B cell (primary cell): ENCODE data around the gene DPYSL3. TPM values are rescaled to one million over a fixed set of nuclear protein-coding genes. Genes with fewer than 3 reads are reported as not detected.

Source experiments
- ATAC-seq: fragments of 200-7000 bp; cut with Tn5 transposase; one replicate; pipeline ENCODE4 v1.10.0; 2021; ENCODE audit warnings: low read depth, mild to moderate bottlenecking, moderate number of reproducible peaks, moderate library complexity
- CTCF ChIA-PET: fragments of 350-600 bp; sonication (Branson Sonifier 250); formaldehyde crosslinking; loops from one replicate; lab custom pipeline; 2021; ENCODE audit warnings: antibody characterized with exemption, inconsistent platforms; lab: Charles Lee
- POLR2A ChIA-PET: fragments of 350-600 bp; sonication (Branson Sonifier 250); formaldehyde crosslinking; loops from one replicate; lab custom pipeline; 2021; ENCODE audit warnings: antibody characterized with exemption; lab: Charles Lee
- DNase-seq: peaks from one replicate; pipeline ENCODE4 v3.0.0; 2013
- H2AFZ ChIP-seq: 2 replicates; pipeline ENCODE4 v1.6.1; 2012; ENCODE audit warnings: mild to moderate bottlenecking, low read depth, low read length; ENCODE audit not compliant: insufficient read depth, poor library complexity, severe bottlenecking
- H3K27ac ChIP-seq, 2 donors: 1 replicate in 1 of 2; 2 replicates in 1 of 2; pipeline ENCODE4 v1.5.1; 2012 to 2013; ENCODE audit warnings: low read length in 2 of 2, mild to moderate bottlenecking in 2 of 2, moderate library complexity in 1 of 2
- H3K27me3 ChIP-seq, 4 experiments: fragments of 200-600 bp in 1 of 4; sonication (generic) in 1 of 4; replicated peaks in 1 of 4; 1 replicate in 2 of 4; 2 replicates in 2 of 4; pipeline versions ENCODE4 v1.6.1 to v1.7.0; 2013 to 2016; ENCODE audit warnings: low read length in 3 of 4, mild to moderate bottlenecking in 2 of 4, mixed read lengths in 1 of 4, moderate library complexity in 1 of 4; ENCODE audit not compliant: insufficient read depth in 4 of 4, control insufficient read depth in 3 of 4; ENCODE audit errors: control extremely low read depth in 1 of 4
- H3K36me3 ChIP-seq, 2 experiments: replicated peaks in 1 of 2; 1 replicate in 1 of 2; 2 replicates in 1 of 2; pipeline versions ENCODE4 v1.6.1 to v1.7.1; 2013; ENCODE audit warnings: low read length in 1 of 2; ENCODE audit not compliant: insufficient read depth in 2 of 2, control insufficient read depth in 1 of 2; ENCODE audit errors: control extremely low read depth in 1 of 2, extremely low read depth in 1 of 2
- H3K4me1 ChIP-seq, 2 donors: fragments of 200-600 bp in 1 of 2; sonication (generic) in 1 of 2; 1 replicate in 1 of 2; 2 replicates in 1 of 2; pipeline versions ENCODE4 v1.5.1 to v1.6.1; 2013 to 2017; ENCODE audit warnings: low read length in 2 of 2; ENCODE audit not compliant: control insufficient read depth in 2 of 2, insufficient read depth in 2 of 2
- H3K4me2 ChIP-seq: replicated peaks from 2 replicates; pipeline ENCODE3; 2012; ENCODE audit warnings: mild to moderate bottlenecking, low read depth, low read length; ENCODE audit not compliant: poor library complexity, severe bottlenecking
- H3K4me3 ChIP-seq, 5 experiments: fragments of 200-600 bp in 1 of 5; sonication (generic) in 1 of 5; 1 replicate in 3 of 5; 2 replicates in 2 of 5; pipeline versions ENCODE4 v1.5.1 to v1.7.0; 2011 to 2016; ENCODE audit warnings: low read length in 4 of 5, mild to moderate bottlenecking in 4 of 5, low read depth in 2 of 5, control low read depth in 1 of 5, moderate library complexity in 1 of 5; ENCODE audit not compliant: insufficient read depth in 1 of 5; ENCODE audit errors: control extremely low read depth in 1 of 5, extremely low read depth in 1 of 5
- H3K79me2 ChIP-seq: fragments of 200-600 bp; sonication (generic); one replicate; pipeline ENCODE4 v1.6.0; 2016; ENCODE audit warnings: low read length; ENCODE audit not compliant: control insufficient read depth, insufficient read depth
- H3K9ac ChIP-seq: fragments of 200-600 bp; sonication (generic); 2 replicates; pipeline ENCODE4 v1.6.1; 2017; ENCODE audit warnings: mild to moderate bottlenecking, low read length, moderate library complexity
- H3K9me3 ChIP-seq, 3 donors: one replicate each; pipeline versions ENCODE4 v1.6.1 to v1.7.1; 2013; ENCODE audit warnings: low read length in 2 of 3; ENCODE audit not compliant: control insufficient read depth in 2 of 3, insufficient read depth in 1 of 3; ENCODE audit errors: control extremely low read depth in 1 of 3
- H4K20me1 ChIP-seq: 2 replicates; pipeline ENCODE4 v1.6.0; 2012; ENCODE audit warnings: mild to moderate bottlenecking, low read length; ENCODE audit not compliant: insufficient read depth, control insufficient read depth, poor library complexity, severe bottlenecking
- H3K27ac Mint-ChIP-seq: one replicate; pipeline ENCODE4 v1.8.0; 2021; ENCODE audit warnings: mixed read lengths
- H3K27me3 Mint-ChIP-seq: one replicate; pipeline ENCODE4 v1.8.0; 2021; ENCODE audit warnings: mixed read lengths
- H3K4me1 Mint-ChIP-seq: one replicate; pipeline ENCODE4 v1.8.0; 2021; ENCODE audit warnings: mixed read lengths
- H3K4me3 Mint-ChIP-seq: one replicate; pipeline ENCODE4 v1.8.0; 2021; ENCODE audit warnings: mixed read lengths
- H3K9me3 Mint-ChIP-seq: one replicate; pipeline ENCODE4 v1.8.0; 2022; ENCODE audit warnings: mixed read lengths; ENCODE audit not compliant: insufficient read depth
- EZH2 ChIP-seq: IDR thresholded peaks from 2 replicates; pipeline ENCODE4 v1.6.1; 2012; ENCODE audit warnings: borderline replicate concordance, low read depth, mild to moderate bottlenecking, moderate library complexity, low read length; ENCODE audit not compliant: insufficient read depth, poor library complexity, severe bottlenecking
- WGBS: methylation state at CpG from one replicate; pipeline ENCODE4 v1.1.5; 2013; ENCODE audit warnings: missing lambda C conversion rate; ENCODE audit not compliant: insufficient coverage; 5-methylcytosine and 5-hydroxymethylcytosine counted together
- intact Hi-C: fragments of 100-400 bp; cut with micrococcal nuclease; formaldehyde crosslinking; loops from one replicate; pipeline ENCODE4 v1.10.0; 2022
- polyA plus RNA-seq: library from polyadenylated mRNA; depleted of rRNA; stranded (reverse); fragments of >200 nt; gene quantifications from 2 replicates; pipeline ENCODE4 v1.2.3, GENCODE V29; 2012
- total RNA-seq, 2 donors: library from RNA; stranded (reverse); fragments of 120-200 nt in 1 of 2; gene quantifications; 1 replicate in 1 of 2; 2 replicates in 1 of 2; pipeline versions ENCODE4 v1.2.3 to v1.2.4, GENCODE V29; 2013 to 2022
- TF ChIP-seq, protein P1 (sequence below): fragments of 200-600 bp; IDR thresholded peaks from one replicate; pipeline ENCODE4 v1.8.0; 2022; ENCODE audit warnings: antibody characterized with exemption, mild to moderate bottlenecking

Gene DPYSL3
- total and polyA plus RNA-seq, 2 donors (not counting 1 experiment from before 2014, with no cell fraction given), result not detected

- ATAC-seq (no peak), DNase-seq (no peak)
- Mint-ChIP-seq H3K4me1 (no peaks in the 10 kb centered on the region), H3K27me3 (peaks cover 11% of the 10 kb centered on the region), H3K9me3 (no peaks in the 10 kb centered on the region), H3K27ac (no peak overlapping the region), H3K4me3 (no peak overlapping the region)
- no CpG with 5 or more reads among the region's 3 CpGs for WGBS
- intact Hi-C loops, result no loop called here
- no peaks in the 10 kb centered on the region for H3K79me2 ChIP-seq
- no peak overlapping the region for H3K9ac ChIP-seq
- H2AFZ ChIP-seq, result no peak overlapping the region
- no peak overlapping the region for H3K4me2 ChIP-seq
- CTCF ChIA-PET, result no interaction called here
- H4K20me1 ChIP-seq, result no peaks in the 10 kb centered on the region
- TF ChIP-seq, protein P1, sequence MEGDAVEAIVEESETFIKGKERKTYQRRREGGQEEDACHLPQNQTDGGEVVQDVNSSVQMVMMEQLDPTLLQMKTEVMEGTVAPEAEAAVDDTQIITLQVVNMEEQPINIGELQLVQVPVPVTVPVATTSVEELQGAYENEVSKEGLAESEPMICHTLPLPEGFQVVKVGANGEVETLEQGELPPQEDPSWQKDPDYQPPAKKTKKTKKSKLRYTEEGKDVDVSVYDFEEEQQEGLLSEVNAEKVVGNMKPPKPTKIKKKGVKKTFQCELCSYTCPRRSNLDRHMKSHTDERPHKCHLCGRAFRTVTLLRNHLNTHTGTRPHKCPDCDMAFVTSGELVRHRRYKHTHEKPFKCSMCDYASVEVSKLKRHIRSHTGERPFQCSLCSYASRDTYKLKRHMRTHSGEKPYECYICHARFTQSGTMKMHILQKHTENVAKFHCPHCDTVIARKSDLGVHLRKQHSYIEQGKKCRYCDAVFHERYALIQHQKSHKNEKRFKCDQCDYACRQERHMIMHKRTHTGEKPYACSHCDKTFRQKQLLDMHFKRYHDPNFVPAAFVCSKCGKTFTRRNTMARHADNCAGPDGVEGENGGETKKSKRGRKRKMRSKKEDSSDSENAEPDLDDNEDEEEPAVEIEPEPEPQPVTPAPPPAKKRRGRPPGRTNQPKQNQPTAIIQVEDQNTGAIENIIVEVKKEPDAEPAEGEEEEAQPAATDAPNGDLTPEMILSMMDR, result no peak
- TF ChIP-seq EZH2, result no peak
- no peaks in the 10 kb centered on the region for H3K4me1 ChIP-seq
- H3K27me3 ChIP-seq, result no peaks in the 10 kb centered on the region
- no peaks in the 10 kb centered on the region for H3K36me3 ChIP-seq
- H3K9me3 ChIP-seq, result no peaks in the 10 kb centered on the region
- POLR2A ChIA-PET, result no interaction called here
- H3K4me3 ChIP-seq, result no peak overlapping the region
- no peak overlapping the region for H3K27ac ChIP-seq
These were observed 25.2 kb downstream of the DPYSL3 start for GRCh38 chr5:147484708-147485020.

- Histone ChIP-seq H2AFZ (no peak overlapping the region), H4K20me1 (no peaks in the 10 kb centered on the region), H3K79me2 (no peaks in the 10 kb centered on the region), H3K9me3 (no peaks in the 10 kb centered on the region), H3K36me3 (no peaks in the 10 kb centered on the region), H3K9ac (no peak overlapping the region), H3K27ac (no peak overlapping the region), H3K4me2 (no peak overlapping the region), H3K4me3 (no peak overlapping the region), H3K4me1 (no peaks in the 10 kb centered on the region), H3K27me3 (no peaks in the 10 kb centered on the region)
- Mint-ChIP-seq H3K4me1 (peaks cover 4% of the 10 kb centered on the region), H3K9me3 (no peaks in the 10 kb centered on the region), H3K27me3 (peaks cover 8% of the 10 kb centered on the region), H3K4me3 (no peak overlapping the region), H3K27ac (no peak overlapping the region)
- ATAC-seq (no peak), DNase-seq (no peak)
- POLR2A ChIA-PET, result no interaction called here
- intact Hi-C loops, result no loop called here
- TF ChIP-seq EZH2, result no peak
- TF ChIP-seq, protein P1, result no peak
- CTCF ChIA-PET, result no interaction called here
- 14% methylated on average over 2 of the region's 5 CpGs for WGBS
These were observed 25.7 kb downstream of the DPYSL3 start for GRCh38 chr5:147483961-147484707.
